Globus pallidus (tissue), 1 donor: ENCODE data around the gene KCTD15.

Experiments
- DNase-seq: peaks from one replicate; pipeline ENCODE4 v3.0.0-alpha.2; 2015; ENCODE audit warnings: low spot score

The KCTD15 gene

GRCh38 chr19:33861950-33862349 lies 65.3 kb downstream of the KCTD15 start:
- DNase-seq, result no peak

DNA sequence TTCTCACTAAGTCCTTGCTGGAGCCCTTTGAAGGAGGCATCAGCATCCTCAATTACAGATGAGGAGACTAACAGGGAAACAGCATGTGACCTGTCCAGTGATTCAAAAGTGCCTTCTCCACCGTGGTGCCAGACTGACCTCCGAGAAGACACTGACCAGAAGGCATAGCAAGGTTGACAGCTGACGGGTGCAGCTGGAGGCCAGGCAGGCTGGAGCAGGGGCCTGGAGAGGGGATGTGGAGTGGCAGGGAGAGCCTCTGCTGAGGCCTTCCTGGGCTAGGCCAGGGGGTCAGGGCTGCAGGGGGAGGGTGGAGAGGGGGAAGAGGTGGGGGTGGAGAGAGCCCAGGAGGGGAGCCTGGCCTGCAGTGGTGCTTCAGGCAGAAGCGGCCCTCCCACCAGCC lies 66.3 kb downstream of the KCTD15 start:
- DNase-seq, result no peak

GRCh38 chr19:33863436-33863835 lies 66.8 kb downstream of the KCTD15 start:
- no peak for DNase-seq

DNA sequence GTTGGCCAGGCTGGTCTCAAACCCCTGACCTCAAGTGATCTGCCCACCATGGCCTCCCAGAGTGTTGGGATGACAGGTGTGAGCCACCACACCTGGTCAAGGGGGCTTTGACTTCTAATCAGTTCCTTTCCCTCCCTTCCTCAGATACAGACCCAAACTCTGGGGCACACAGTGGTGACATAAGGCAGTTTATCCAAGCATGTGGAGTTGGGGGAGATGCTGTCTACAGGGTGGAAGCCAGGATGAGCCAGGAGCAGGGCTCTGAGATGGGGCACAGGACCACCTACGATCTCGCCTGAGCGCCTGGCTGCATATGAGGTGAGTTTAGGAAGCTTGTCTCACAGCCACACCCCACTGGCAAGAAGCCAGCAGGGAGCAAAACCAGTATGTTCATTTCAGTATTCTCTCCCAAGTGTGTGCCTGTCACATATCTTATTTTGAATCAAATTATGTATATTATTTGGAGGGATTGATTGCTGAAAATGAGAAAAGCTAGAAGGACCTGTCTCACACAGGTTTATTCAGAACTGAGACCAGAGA lies 67.7 kb downstream of the KCTD15 start:
- no peak for DNase-seq

DNA sequence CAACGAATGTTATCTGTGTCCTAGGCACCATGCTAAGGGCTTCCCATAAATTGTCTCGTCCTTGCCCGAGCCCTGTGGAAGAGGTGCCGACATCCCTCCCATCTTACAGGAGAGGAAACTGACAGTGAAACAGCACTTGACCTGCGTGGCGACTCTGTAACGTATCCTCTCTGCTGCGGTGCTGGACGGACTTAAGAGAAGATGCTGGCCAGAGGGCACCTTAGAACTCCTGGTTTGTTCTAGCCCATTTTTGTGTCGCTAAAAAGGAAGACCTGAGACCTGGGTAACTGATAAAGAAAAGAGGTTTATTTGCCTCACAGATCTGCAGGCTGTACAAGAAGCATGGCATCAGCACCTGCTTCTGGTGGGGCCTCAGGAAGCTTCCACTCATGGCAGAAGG lies 68.6 kb downstream of the KCTD15 start:
- no peak for DNase-seq
